Loucy (cell line): ENCODE data around the gene MAP1B.

Experiments used
- EZH2phosphoT487 ChIP-seq: fragments of 200-600 bp; IDR thresholded peaks from 2 replicates; pipeline ENCODE4 v1.6.1; 2018; ENCODE audit warnings: antibody characterized with exemption, mild to moderate bottlenecking, moderate library complexity, borderline replicate concordance
- TF ChIP-seq, protein P1 (sequence below): fragments of 200-600 bp; sonication (generic); conservative IDR thresholded peaks from 2 replicates; pipeline ENCODE4 v1.5.1; 2014; ENCODE audit warnings: mild to moderate bottlenecking, antibody characterized with exemption, low read length

GRCh38 chr5:72064801-72065570, 42.3 kb upstream of the MAP1B start:
- TF ChIP-seq, protein P1, sequence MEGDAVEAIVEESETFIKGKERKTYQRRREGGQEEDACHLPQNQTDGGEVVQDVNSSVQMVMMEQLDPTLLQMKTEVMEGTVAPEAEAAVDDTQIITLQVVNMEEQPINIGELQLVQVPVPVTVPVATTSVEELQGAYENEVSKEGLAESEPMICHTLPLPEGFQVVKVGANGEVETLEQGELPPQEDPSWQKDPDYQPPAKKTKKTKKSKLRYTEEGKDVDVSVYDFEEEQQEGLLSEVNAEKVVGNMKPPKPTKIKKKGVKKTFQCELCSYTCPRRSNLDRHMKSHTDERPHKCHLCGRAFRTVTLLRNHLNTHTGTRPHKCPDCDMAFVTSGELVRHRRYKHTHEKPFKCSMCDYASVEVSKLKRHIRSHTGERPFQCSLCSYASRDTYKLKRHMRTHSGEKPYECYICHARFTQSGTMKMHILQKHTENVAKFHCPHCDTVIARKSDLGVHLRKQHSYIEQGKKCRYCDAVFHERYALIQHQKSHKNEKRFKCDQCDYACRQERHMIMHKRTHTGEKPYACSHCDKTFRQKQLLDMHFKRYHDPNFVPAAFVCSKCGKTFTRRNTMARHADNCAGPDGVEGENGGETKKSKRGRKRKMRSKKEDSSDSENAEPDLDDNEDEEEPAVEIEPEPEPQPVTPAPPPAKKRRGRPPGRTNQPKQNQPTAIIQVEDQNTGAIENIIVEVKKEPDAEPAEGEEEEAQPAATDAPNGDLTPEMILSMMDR = no peak
- no peak for TF ChIP-seq EZH2phosphoT487
